Smooth muscle cell (in vitro differentiated cells): ENCODE data around the gene FLRT1. TPM values are rescaled to one million over a fixed set of nuclear protein-coding genes. Genes with fewer than 3 reads are reported as not detected.

Experiments
- DNase-seq: peaks from one replicate; lab custom pipeline; 2025; ENCODE audit not compliant: unreplicated experiment; lab: John Stamatoyannopoulos, UW
- H2AFZ ChIP-seq: fragments of 200-600 bp; sonication (generic); 2 replicates; pipeline ENCODE4 v1.6.0; 2016; ENCODE audit warnings: antibody characterized with exemption, low read depth, mild to moderate bottlenecking
- H3F3A ChIP-seq: fragments of 200-600 bp; sonication (generic); 2 replicates; pipeline ENCODE4 v1.6.0; 2017; ENCODE audit warnings: antibody characterized with exemption, low read depth
- H3K27ac ChIP-seq: fragments of 200-600 bp; sonication (generic); 2 replicates; pipeline ENCODE4 v1.5.1; 2016; ENCODE audit warnings: low read depth, mild to moderate bottlenecking
- H3K27me3 ChIP-seq: fragments of 200-600 bp; sonication (generic); 2 replicates; pipeline ENCODE4 v1.6.1; 2016; ENCODE audit warnings: low read depth, mild to moderate bottlenecking
- H3K36me3 ChIP-seq: fragments of 200-600 bp; sonication (generic); 2 replicates; pipeline ENCODE4 v1.5.1; 2016; ENCODE audit warnings: low read depth
- H3K4me1 ChIP-seq: fragments of 200-600 bp; sonication (generic); 2 replicates; pipeline ENCODE4 v1.5.1; 2016; ENCODE audit warnings: low read depth
- H3K4me2 ChIP-seq: fragments of 200-600 bp; sonication (generic); 2 replicates; pipeline ENCODE4 v1.6.0; 2016; ENCODE audit warnings: mild to moderate bottlenecking
- H3K4me3 ChIP-seq: fragments of 200-600 bp; sonication (generic); 2 replicates; pipeline ENCODE4 v1.5.1; 2016; ENCODE audit warnings: mild to moderate bottlenecking
- H3K79me2 ChIP-seq: fragments of 200-600 bp; sonication (generic); 2 replicates; pipeline ENCODE4 v1.6.0; 2016; ENCODE audit warnings: low read depth, mild to moderate bottlenecking
- H3K9ac ChIP-seq: fragments of 200-600 bp; sonication (generic); 2 replicates; pipeline ENCODE4 v1.6.0; 2016; ENCODE audit warnings: low read depth
- H3K9me3 ChIP-seq: fragments of 200-600 bp; sonication (generic); replicated peaks from 2 replicates; pipeline ENCODE4 v1.5.1; 2016; ENCODE audit warnings: low read depth
- H4K20me1 ChIP-seq: fragments of 200-600 bp; sonication (generic); 2 replicates; pipeline ENCODE4 v1.6.0; 2016; ENCODE audit warnings: low read depth
- WGBS: methylation state at CpG from one replicate; pipeline ENCODE4 v1.1.7; 2016; ENCODE audit warnings: low lambda C conversion rate; 5-methylcytosine and 5-hydroxymethylcytosine counted together
- polyA plus RNA-seq: library from polyadenylated mRNA; unstranded; fragments of >200 nt; fragmentation: Nextera tagmentation; extraction: Ambion mirVana; gene quantifications from 2 replicates; pipeline ENCODE4 v1.2.1, GENCODE V29; 2016
- total RNA-seq: library from RNA; depleted of rRNA; stranded (reverse); fragments of >200 nt; gene quantifications from 2 replicates; pipeline ENCODE4 v1.2.3, GENCODE V29; 2014
- TF ChIP-seq, protein P1 (sequence below): fragments of 200-600 bp; sonication (generic); IDR thresholded peaks from 2 replicates; pipeline ENCODE4 v1.5.1; 2017; ENCODE audit warnings: borderline replicate concordance, mild to moderate bottlenecking, antibody characterized with exemption; ENCODE audit not compliant: insufficient read depth, poor library complexity, severe bottlenecking

FLRT1 gene
- total and polyA plus RNA-seq, 2 experiments from 2014 or later = 0.26 to 0.76 TPM

DNA sequence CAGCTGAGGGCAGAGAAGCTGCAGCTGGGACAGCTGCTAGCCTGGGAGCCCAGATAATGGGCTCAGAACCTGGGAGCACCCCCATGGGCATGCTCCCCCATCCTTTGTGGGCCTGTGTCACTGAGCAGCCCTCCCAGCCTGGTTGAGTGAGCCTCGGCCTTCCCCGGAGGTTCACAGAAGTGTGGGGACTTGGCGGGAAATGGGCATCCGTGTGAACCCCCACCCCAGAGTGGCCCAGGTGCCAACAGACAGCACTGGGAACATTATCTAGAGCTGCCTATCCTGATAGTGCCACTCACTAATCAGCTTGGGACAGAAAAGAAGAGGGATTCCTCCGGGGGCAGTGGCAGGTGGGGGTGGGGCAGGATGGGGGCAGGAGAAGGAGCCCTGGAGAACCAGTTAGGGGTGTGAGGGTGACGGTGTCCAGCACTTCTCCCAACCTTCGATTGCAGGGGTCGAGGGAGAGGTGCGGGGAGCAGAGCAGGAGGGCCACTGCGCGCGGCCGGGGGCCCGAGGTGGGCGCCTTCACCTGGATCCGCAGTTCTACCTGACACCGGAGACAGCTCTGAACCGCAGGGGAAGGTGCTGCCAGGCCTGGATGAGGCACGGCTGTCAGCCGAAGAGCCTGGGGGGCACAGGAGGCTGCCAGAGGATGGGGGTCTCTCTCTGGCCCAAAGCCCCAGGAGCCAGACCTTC, 33.1 kb downstream of the FLRT1 start:
- Histone ChIP-seq H3F3A (no peaks in the 10 kb centered on the region), H3K4me1 (peaks cover 22% of the 10 kb centered on the region), H3K36me3 (no peaks in the 10 kb centered on the region), H3K9me3 (no peaks in the 10 kb centered on the region), H3K4me2 (no peak overlapping the region), H3K27ac (no peak overlapping the region), H2AFZ (no peak overlapping the region), H3K9ac (no peak overlapping the region), H3K79me2 (no peaks in the 10 kb centered on the region), H3K4me3 (no peak overlapping the region), H4K20me1 (peaks cover 17% of the 10 kb centered on the region), H3K27me3 (no peaks in the 10 kb centered on the region)
- no peak for DNase-seq
- WGBS = 95% methylated on average over 20 of the region's 20 CpGs
- TF ChIP-seq, protein P1, sequence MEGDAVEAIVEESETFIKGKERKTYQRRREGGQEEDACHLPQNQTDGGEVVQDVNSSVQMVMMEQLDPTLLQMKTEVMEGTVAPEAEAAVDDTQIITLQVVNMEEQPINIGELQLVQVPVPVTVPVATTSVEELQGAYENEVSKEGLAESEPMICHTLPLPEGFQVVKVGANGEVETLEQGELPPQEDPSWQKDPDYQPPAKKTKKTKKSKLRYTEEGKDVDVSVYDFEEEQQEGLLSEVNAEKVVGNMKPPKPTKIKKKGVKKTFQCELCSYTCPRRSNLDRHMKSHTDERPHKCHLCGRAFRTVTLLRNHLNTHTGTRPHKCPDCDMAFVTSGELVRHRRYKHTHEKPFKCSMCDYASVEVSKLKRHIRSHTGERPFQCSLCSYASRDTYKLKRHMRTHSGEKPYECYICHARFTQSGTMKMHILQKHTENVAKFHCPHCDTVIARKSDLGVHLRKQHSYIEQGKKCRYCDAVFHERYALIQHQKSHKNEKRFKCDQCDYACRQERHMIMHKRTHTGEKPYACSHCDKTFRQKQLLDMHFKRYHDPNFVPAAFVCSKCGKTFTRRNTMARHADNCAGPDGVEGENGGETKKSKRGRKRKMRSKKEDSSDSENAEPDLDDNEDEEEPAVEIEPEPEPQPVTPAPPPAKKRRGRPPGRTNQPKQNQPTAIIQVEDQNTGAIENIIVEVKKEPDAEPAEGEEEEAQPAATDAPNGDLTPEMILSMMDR = no peak

DNA sequence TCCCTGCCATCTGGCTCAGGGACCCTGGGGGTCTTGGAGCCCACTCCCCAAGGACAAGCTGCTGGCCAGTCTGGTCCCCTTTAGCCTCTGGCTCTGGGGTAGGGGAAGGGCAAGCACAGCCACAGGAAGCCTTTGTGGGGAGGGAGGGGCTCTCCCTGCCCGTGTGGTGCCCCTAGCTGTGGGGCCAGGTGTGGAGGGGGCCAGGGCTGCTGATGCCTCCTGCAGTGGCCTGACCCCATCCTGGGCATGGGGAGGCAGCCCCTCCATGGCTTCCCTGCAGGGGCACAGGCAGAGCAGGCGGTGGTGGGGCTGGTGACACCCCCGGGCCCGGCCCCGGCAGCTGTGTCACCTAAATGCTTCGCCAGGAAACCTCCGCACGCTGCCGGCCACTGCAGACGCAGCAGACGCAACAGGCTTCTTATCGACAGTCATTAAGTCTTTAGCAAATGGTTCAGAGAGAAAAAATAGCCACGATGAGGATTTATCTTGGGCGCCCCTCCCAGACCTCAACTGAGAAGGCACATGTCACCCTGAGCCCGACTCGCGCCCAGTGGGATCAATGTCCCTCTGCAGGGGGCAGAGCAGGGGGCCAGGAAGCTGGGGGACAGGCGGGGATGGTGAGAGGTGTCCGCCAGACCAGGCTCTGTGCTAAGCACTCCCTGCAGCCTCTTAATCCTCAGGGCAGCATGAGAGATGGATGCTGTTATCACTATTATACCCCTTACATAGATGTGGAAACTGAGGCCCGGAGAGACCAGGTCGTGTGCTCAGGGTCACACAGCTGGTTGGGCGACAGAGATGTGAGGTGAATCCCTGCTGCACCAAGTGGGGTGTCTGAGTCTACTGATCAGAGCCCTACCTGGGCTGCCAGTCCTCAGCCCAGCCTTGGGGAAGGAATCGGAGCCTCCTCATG, 33.9 kb downstream of the FLRT1 start:
- TF ChIP-seq, protein P1 = no peak
- DNase-seq = no peak
- no peaks in the 10 kb centered on the region for H3K9me3 ChIP-seq
- no peak overlapping the region for H3K27ac ChIP-seq
- no peaks in the 10 kb centered on the region for H3K79me2 ChIP-seq
- peaks cover 9% of the 10 kb centered on the region for H4K20me1 ChIP-seq
- no peak overlapping the region for H2AFZ ChIP-seq
- H3K4me3 ChIP-seq = no peak overlapping the region
- no peaks in the 10 kb centered on the region for H3F3A ChIP-seq
- H3K36me3 ChIP-seq = no peaks in the 10 kb centered on the region
- no peaks in the 10 kb centered on the region for H3K27me3 ChIP-seq
- no peak overlapping the region for H3K4me2 ChIP-seq
- H3K9ac ChIP-seq = no peak overlapping the region
- 80% methylated on average over 23 of the region's 23 CpGs for WGBS
- peaks cover 22% of the 10 kb centered on the region for H3K4me1 ChIP-seq

DNA sequence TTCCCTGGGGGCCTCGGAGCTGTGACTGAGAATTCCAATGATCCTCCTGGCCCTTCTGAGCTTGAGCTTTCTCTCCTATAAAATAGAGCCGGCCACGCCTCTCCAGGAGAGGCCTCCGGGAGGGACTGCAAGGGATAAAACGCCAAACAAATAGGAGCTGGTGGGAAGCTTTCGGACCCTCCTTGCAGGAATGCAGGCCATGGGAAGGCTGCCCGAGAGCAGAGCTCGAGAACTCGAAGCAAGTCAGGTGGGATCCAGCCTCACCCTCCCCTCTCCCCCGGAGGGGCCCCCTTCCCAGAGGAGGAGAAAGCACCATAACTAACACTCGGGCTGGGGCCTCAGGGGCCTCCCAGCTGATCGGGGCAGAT, 34.6 kb downstream of the FLRT1 start:
- H3K9ac ChIP-seq = no peak overlapping the region
- H3K79me2 ChIP-seq = no peaks in the 10 kb centered on the region
- H2AFZ ChIP-seq = no peak overlapping the region
- no peaks in the 10 kb centered on the region for H3K9me3 ChIP-seq
- H3K27me3 ChIP-seq = no peaks in the 10 kb centered on the region
- TF ChIP-seq, protein P1 = no peak
- peaks cover 9% of the 10 kb centered on the region for H4K20me1 ChIP-seq
- H3K36me3 ChIP-seq = no peaks in the 10 kb centered on the region
- no peak overlapping the region for H3K27ac ChIP-seq
- WGBS = 69% methylated on average over 12 of the region's 12 CpGs
- H3K4me2 ChIP-seq = no peak overlapping the region
- no peak for DNase-seq
- H3K4me3 ChIP-seq = no peak overlapping the region
- H3F3A ChIP-seq = no peaks in the 10 kb centered on the region
- peaks cover 22% of the 10 kb centered on the region for H3K4me1 ChIP-seq
